Endothelial cell of umbilical vein (primary cell): ENCODE data around the gene RIN2. TPM values are rescaled to one million over a fixed set of nuclear protein-coding genes. Genes with fewer than 3 reads are reported as not detected.

Source experiments
- BruUV-seq: library from RNA; stranded (reverse); fragments of 400-500 nt; replicated peaks from 2 replicates; lab custom pipeline; 2021; lab: Mats Ljungman, UMichigan
- CTCF ChIA-PET: fragments of 300-600, 350-600 bp; sonication (Branson Sonifier 250); formaldehyde crosslinking; loops from one replicate; lab custom pipeline; 2021; ENCODE audit warnings: antibody characterized with exemption, inconsistent platforms; lab: Charles Lee
- POLR2A ChIA-PET: fragments of 300-600, 350-600 bp; sonication (Branson Sonifier 250); formaldehyde crosslinking; loops from one replicate; lab custom pipeline; 2021; ENCODE audit warnings: antibody characterized with exemption, inconsistent platforms; lab: Charles Lee
- DNase-seq: peaks from one replicate; pipeline ENCODE4 v3.0.0-alpha.2; 2011; ENCODE audit warnings: low read depth, low spot score
- FAIRE-seq: peaks from 2 replicates; lab custom pipeline; 2011; peaks lifted over from hg19 to GRCh38; lab: Jason Lieb, UNC
- H2AFZ ChIP-seq: 2 replicates; pipeline ENCODE4 v1.6.0; 2012; ENCODE audit warnings: low read depth, low read length, control low read depth, inconsistent platforms
- H3K27ac ChIP-seq: 2 replicates; pipeline ENCODE4 v1.5.1; 2011; ENCODE audit warnings: low read depth, mild to moderate bottlenecking, control low read depth, low read length, moderate library complexity; ENCODE audit not compliant: insufficient read depth
- H3K27me3 ChIP-seq, 2 experiments: 2 replicates each; pipeline versions ENCODE4 v1.6.0 to v1.6.1; 2011; ENCODE audit warnings: low read length in 2 of 2, mixed read lengths in 1 of 2; ENCODE audit not compliant: control insufficient read depth in 2 of 2, insufficient read depth in 2 of 2
- H3K36me3 ChIP-seq, 2 experiments: 2 replicates in 1 of 2; 3 replicates in 1 of 2; pipeline ENCODE4 v1.5.1; 2011; ENCODE audit warnings: low read length in 2 of 2, mild to moderate bottlenecking in 1 of 2, moderate library complexity in 1 of 2; ENCODE audit not compliant: control insufficient read depth in 2 of 2, insufficient read depth in 2 of 2; ENCODE audit errors: extremely low read depth in 1 of 2
- H3K4me1 ChIP-seq: 3 replicates; pipeline ENCODE4 v1.5.1; 2011; ENCODE audit warnings: mild to moderate bottlenecking, low read length; ENCODE audit not compliant: control insufficient read depth, insufficient read depth; ENCODE audit errors: extremely low read depth
- H3K4me2 ChIP-seq: 2 replicates; pipeline ENCODE4 v1.6.1; 2011; ENCODE audit warnings: low read length, control low read depth, mixed read lengths; ENCODE audit not compliant: insufficient read depth
- H3K4me3 ChIP-seq, 3 experiments: fragments of 200-600 bp in 1 of 3; sonication (generic), shearing (Covaris generic) in 1 of 3; replicated peaks in 1 of 3; 2 replicates each; pipeline ENCODE4 v1.5.1; 2011 to 2016; ENCODE audit warnings: control low read depth in 3 of 3, low read length in 3 of 3, mild to moderate bottlenecking in 2 of 3, inconsistent platforms in 1 of 3, low read depth in 1 of 3, moderate library complexity in 1 of 3; ENCODE audit not compliant: insufficient read depth in 1 of 3
- H3K79me2 ChIP-seq: 2 replicates; pipeline ENCODE4 v1.6.0; 2012; ENCODE audit warnings: low read length, inconsistent platforms; ENCODE audit not compliant: control insufficient read depth, insufficient read depth
- H3K9ac ChIP-seq: replicated peaks from 2 replicates; pipeline ENCODE3; 2011; ENCODE audit warnings: low read length, control low read depth; ENCODE audit not compliant: insufficient read depth; ENCODE audit errors: extremely low read depth
- H3K9me1 ChIP-seq: replicated peaks from 3 replicates; pipeline ENCODE4 v1.6.0; 2011; ENCODE audit warnings: mild to moderate bottlenecking, low read length; ENCODE audit not compliant: control insufficient read depth, insufficient read depth; ENCODE audit errors: extremely low read depth
- H3K9me3 ChIP-seq: replicated peaks from 2 replicates; pipeline ENCODE4 v1.5.1; 2012; ENCODE audit warnings: low read length, inconsistent platforms; ENCODE audit not compliant: control insufficient read depth, insufficient read depth
- H4K20me1 ChIP-seq: replicated peaks from 2 replicates; pipeline ENCODE3; 2011; ENCODE audit warnings: mild to moderate bottlenecking, low read length; ENCODE audit not compliant: control insufficient read depth, insufficient read depth; ENCODE audit errors: extremely low read depth
- EZH2 ChIP-seq: IDR thresholded peaks from 2 replicates; pipeline ENCODE4 v1.6.1; 2012; ENCODE audit warnings: borderline replicate concordance, low read depth, mild to moderate bottlenecking, moderate library complexity, low read length, inconsistent platforms; ENCODE audit not compliant: severe bottlenecking
- FOS ChIP-seq: IDR thresholded peaks from 2 replicates; pipeline ENCODE4 v1.6.1; 2011; ENCODE audit warnings: mild to moderate bottlenecking, low read length, moderate library complexity, borderline replicate concordance; ENCODE audit not compliant: insufficient read depth
- GATA2 ChIP-seq: IDR thresholded peaks from 2 replicates; pipeline ENCODE4 v1.7.0; 2011; ENCODE audit warnings: low read depth, mild to moderate bottlenecking, moderate library complexity, mixed read lengths, low read length; ENCODE audit not compliant: insufficient read length, insufficient read depth
- JUN ChIP-seq: IDR thresholded peaks from 2 replicates; pipeline ENCODE4 v1.6.1; 2011; ENCODE audit warnings: borderline replicate concordance, low read depth; ENCODE audit not compliant: insufficient read length, insufficient read depth
- MYC ChIP-seq: IDR thresholded peaks from one replicate; pipeline ENCODE4 v1.6.1; 2011; ENCODE audit warnings: mild to moderate bottlenecking, low read depth, low read length
- POLR2A ChIP-seq: IDR thresholded peaks from 2 replicates; pipeline ENCODE4 v1.6.1; 2012; ENCODE audit warnings: low read depth, mild to moderate bottlenecking, control low read depth, low read length
- POLR2AphosphoS5 ChIP-seq: IDR thresholded peaks from 2 replicates; pipeline ENCODE4 v1.6.1; 2012; ENCODE audit warnings: low read depth, mild to moderate bottlenecking, control low read depth, low read length, moderate library complexity; ENCODE audit not compliant: insufficient read depth
- dilution Hi-C: fragments of 300-500 bp; cut with MboI; formaldehyde crosslinking; loops from one replicate; pipeline ENCODE4 v1.15.0; 2019; ENCODE audit warnings: low sequenced_read_pairs; ENCODE audit not compliant: extremely low pct_ligation_motif_present
- intact Hi-C: fragments of 100-400 bp; cut with micrococcal nuclease; formaldehyde crosslinking; loops from one replicate; pipeline ENCODE4 v1.10.0; 2022
- polyA plus RNA-seq, 4 experiments: library from polyadenylated mRNA; depleted of rRNA in 3 of 4; stranded (reverse) in 3 of 4; unstranded in 1 of 4; fragments of >200 nt; gene quantifications; 2 replicates each; pipeline versions ENCODE4 v1.2.1 to v1.2.3, GENCODE V29; 2011 to 2012; ENCODE audit warnings: missing spikeins in 1 of 4
- total RNA-seq: library from RNA; stranded (reverse); gene quantifications from 2 replicates; pipeline ENCODE4 v1.2.3, GENCODE V29; 2021
- TF ChIP-seq, protein P1 (sequence below): IDR thresholded peaks from 2 replicates; pipeline ENCODE4 v1.6.1; 2011; ENCODE audit not compliant: insufficient read depth, insufficient read length
- TF ChIP-seq, protein P2 (sequence below), 2 donors: IDR thresholded peaks; 1 replicate in 1 of 2; 2 replicates in 1 of 2; pipeline ENCODE4 v1.5.1; 2011; ENCODE audit warnings: low read length in 2 of 2, mild to moderate bottlenecking in 2 of 2, moderate library complexity in 2 of 2, control low read depth in 1 of 2, inconsistent platforms in 1 of 2, low read depth in 1 of 2; ENCODE audit not compliant: insufficient read depth in 1 of 2; ENCODE audit errors: extremely low read depth in 1 of 2

The RIN2 gene
- total and polyA plus RNA-seq, 2 donors (not counting 3 experiments of a cell fraction or from before 2014, with no cell fraction given) = 22.6 to 119 TPM

DNA sequence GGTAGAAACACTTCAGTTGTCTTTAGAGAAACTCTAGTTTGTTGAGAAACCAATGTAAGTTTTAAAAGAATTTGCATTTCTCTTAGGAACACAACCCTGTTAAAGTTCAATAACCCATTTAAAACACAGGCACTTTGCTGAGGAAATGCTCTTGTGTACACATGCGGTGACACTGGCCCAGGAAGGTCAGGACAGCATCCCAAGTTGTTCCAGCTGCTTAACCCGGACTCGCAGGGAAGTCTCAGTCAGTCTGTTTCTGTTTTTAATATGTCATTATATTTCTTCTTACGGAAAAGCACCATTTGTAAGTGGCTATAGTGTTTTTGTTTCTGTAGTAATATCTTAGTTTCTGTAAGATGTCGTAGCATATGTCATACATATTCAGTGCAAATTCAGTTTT is 36.9 kb downstream of the RIN2 start:
- Histone ChIP-seq H2AFZ (peak overlapping the region; percentile 42), H3K9me1 (no peaks in the 10 kb centered on the region), H3K27me3 (no peaks in the 10 kb centered on the region), H3K4me2 (no peak overlapping the region), H3K27ac (no peak overlapping the region), H3K9ac (no peak overlapping the region), H3K79me2 (no peaks in the 10 kb centered on the region), H3K4me1 (peaks cover 3% of the 10 kb centered on the region), H3K36me3 (peaks cover 0 to 4% of the 10 kb centered on the region in 2 experiments), H3K9me3 (no peaks in the 10 kb centered on the region), H4K20me1 (no peaks in the 10 kb centered on the region), H3K4me3 (no peak overlapping the region)
- no TSS peak for BruUV-seq
- CTCF ChIA-PET = no interaction called here
- intact Hi-C loops = no loop called here
- dilution Hi-C loops = no loop called here
- POLR2A ChIA-PET = no interaction called here
- DNase-seq = peak; percentile 65
- no peak for FAIRE-seq
- TF ChIP-seq EZH2 (no peak), POLR2A (no peak), JUN (no peak), FOS (no peak), MYC (no peak), GATA2 (no peak), POLR2AphosphoS5 (no peak)
- TF ChIP-seq, protein P1, sequence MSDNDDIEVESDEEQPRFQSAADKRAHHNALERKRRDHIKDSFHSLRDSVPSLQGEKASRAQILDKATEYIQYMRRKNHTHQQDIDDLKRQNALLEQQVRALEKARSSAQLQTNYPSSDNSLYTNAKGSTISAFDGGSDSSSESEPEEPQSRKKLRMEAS = no peak
- TF ChIP-seq, protein P2, sequence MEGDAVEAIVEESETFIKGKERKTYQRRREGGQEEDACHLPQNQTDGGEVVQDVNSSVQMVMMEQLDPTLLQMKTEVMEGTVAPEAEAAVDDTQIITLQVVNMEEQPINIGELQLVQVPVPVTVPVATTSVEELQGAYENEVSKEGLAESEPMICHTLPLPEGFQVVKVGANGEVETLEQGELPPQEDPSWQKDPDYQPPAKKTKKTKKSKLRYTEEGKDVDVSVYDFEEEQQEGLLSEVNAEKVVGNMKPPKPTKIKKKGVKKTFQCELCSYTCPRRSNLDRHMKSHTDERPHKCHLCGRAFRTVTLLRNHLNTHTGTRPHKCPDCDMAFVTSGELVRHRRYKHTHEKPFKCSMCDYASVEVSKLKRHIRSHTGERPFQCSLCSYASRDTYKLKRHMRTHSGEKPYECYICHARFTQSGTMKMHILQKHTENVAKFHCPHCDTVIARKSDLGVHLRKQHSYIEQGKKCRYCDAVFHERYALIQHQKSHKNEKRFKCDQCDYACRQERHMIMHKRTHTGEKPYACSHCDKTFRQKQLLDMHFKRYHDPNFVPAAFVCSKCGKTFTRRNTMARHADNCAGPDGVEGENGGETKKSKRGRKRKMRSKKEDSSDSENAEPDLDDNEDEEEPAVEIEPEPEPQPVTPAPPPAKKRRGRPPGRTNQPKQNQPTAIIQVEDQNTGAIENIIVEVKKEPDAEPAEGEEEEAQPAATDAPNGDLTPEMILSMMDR (IDR thresholded peaks at IDR 0.05; ENCODE audit: extremely low read depth in 1 of 2, insufficient read depth in 1 of 2, low read depth in 1 of 2, low read length in 2 of 2) = no peak
